SK-N-SH (cell line): ENCODE data around the gene PON3. TPM values are rescaled to one million over a fixed set of nuclear protein-coding genes. Genes with fewer than 3 reads are reported as not detected.

Experiments used
- CTCF ChIA-PET: fragments of 300-600, 350-600 bp; formaldehyde crosslinking; extraction: SDS; loops from one replicate; lab custom pipeline; 2021; lab: Yijun Ruan, JAX
- POLR2A ChIA-PET: fragments of 350-600 bp; sonication (Branson Sonifier 250); formaldehyde crosslinking; extraction: SDS; loops from one replicate; lab custom pipeline; 2020; ENCODE audit warnings: antibody characterized with exemption, inconsistent platforms; lab: Yijun Ruan, JAX
- DNase-seq: peaks from one replicate; pipeline ENCODE4 v3.0.0; 2012
- H2AFZ ChIP-seq: fragments of 200-600 bp; sonication (generic); 2 replicates; pipeline ENCODE4 v1.8.1; 2016; ENCODE audit warnings: antibody characterized with exemption, mild to moderate bottlenecking, low read depth
- H3F3A ChIP-seq: fragments of 200-600 bp; sonication (generic); replicated peaks from 2 replicates; pipeline ENCODE3; 2016; ENCODE audit warnings: antibody characterized with exemption, mild to moderate bottlenecking; ENCODE audit not compliant: insufficient read depth
- H3K27ac ChIP-seq, 2 experiments: fragments of 200-500 bp in 1 of 2; fragments of 200-600 bp in 1 of 2; sonication (Bioruptor generic) in 1 of 2; sonication (generic), shearing (Covaris generic) in 1 of 2; 2 replicates each; pipeline versions ENCODE4 v1.5.1 to v1.6.1; 2014 to 2016; ENCODE audit warnings: low read depth in 2 of 2, inconsistent platforms in 1 of 2, low read length in 1 of 2, mild to moderate bottlenecking in 1 of 2, mixed read lengths in 1 of 2
- H3K27me3 ChIP-seq: fragments of 200-600 bp; sonication (generic), shearing (Covaris generic); 2 replicates; pipeline ENCODE4 v1.6.1; 2016; ENCODE audit warnings: mixed run types; ENCODE audit not compliant: insufficient read depth
- H3K36me3 ChIP-seq, 2 experiments: fragments of 200-500 bp in 1 of 2; fragments of 200-600 bp in 1 of 2; sonication (Bioruptor generic) in 1 of 2; sonication (generic) in 1 of 2; replicated peaks in 1 of 2; 2 replicates each; pipeline versions ENCODE3 to v1.5.1; 2014 to 2016; ENCODE audit warnings: low read length in 1 of 2, mild to moderate bottlenecking in 1 of 2; ENCODE audit not compliant: insufficient read depth in 2 of 2, control insufficient read depth in 1 of 2
- H3K4me1 ChIP-seq, 2 experiments: fragments of 200-500 bp in 1 of 2; fragments of 200-600 bp in 1 of 2; sonication (Bioruptor generic) in 1 of 2; sonication (generic), shearing (Covaris generic) in 1 of 2; 2 replicates each; pipeline versions ENCODE4 v1.5.1 to v1.6.1; 2014 to 2016; ENCODE audit warnings: low read depth in 1 of 2, low read length in 1 of 2, mixed run types in 1 of 2; ENCODE audit not compliant: insufficient read depth in 2 of 2, control insufficient read depth in 1 of 2
- H3K4me2 ChIP-seq: fragments of 200-600 bp; sonication (generic), shearing (Covaris generic); 2 replicates; pipeline ENCODE4 v1.6.1; 2017; ENCODE audit warnings: mixed run types
- H3K4me3 ChIP-seq, 2 experiments: fragments of 200-500 bp in 1 of 2; fragments of 200-600 bp in 1 of 2; sonication (Bioruptor generic) in 1 of 2; sonication (generic), shearing (Covaris generic) in 1 of 2; 2 replicates each; pipeline versions ENCODE4 v1.5.1 to v1.8.1; 2014 to 2016; ENCODE audit warnings: low read depth in 2 of 2, inconsistent platforms in 1 of 2, low read length in 1 of 2, mild to moderate bottlenecking in 1 of 2, mixed read lengths in 1 of 2, moderate library complexity in 1 of 2
- H3K79me2 ChIP-seq: fragments of 200-600 bp; sonication (generic); 2 replicates; pipeline ENCODE4 v1.8.1; 2017; ENCODE audit warnings: mild to moderate bottlenecking; ENCODE audit not compliant: insufficient read depth
- H3K9ac ChIP-seq: fragments of 200-600 bp; sonication (generic); 2 replicates; pipeline ENCODE4 v1.6.1; 2017; ENCODE audit warnings: mixed run types
- H3K9me2 ChIP-seq: fragments of 200-600 bp; sonication (generic); 2 replicates; pipeline ENCODE4 v1.6.1; 2017; ENCODE audit warnings: mixed run types
- H3K9me3 ChIP-seq: fragments of 200-600 bp; sonication (generic); 2 replicates; pipeline ENCODE4 v1.6.1; 2017; ENCODE audit warnings: mixed run types, mild to moderate bottlenecking, moderate library complexity
- H4K20me1 ChIP-seq: fragments of 200-600 bp; sonication (generic); 2 replicates; pipeline ENCODE4 v1.6.1; 2017; ENCODE audit warnings: mild to moderate bottlenecking, mixed run types; ENCODE audit not compliant: insufficient read depth
- CHD2 ChIP-seq: fragments of 150-350 bp; IDR thresholded peaks from 2 replicates; pipeline ENCODE4 v1.6.1; 2018; ENCODE audit warnings: low read length; ENCODE audit not compliant: partially characterized antibody
- ELF1 ChIP-seq: IDR thresholded peaks from 2 replicates; pipeline ENCODE4 v1.4.0; 2012
- EZH2phosphoT487 ChIP-seq: fragments of 200-600 bp; sonication (generic); IDR thresholded peaks from 2 replicates; pipeline ENCODE4 v1.6.1; 2017; ENCODE audit warnings: low read depth, mixed run types, mild to moderate bottlenecking, antibody characterized with exemption, moderate library complexity, borderline replicate concordance
- FOSL2 ChIP-seq: IDR thresholded peaks from 2 replicates; pipeline ENCODE4 v1.4.0; 2012; ENCODE audit warnings: low read depth, mild to moderate bottlenecking, moderate library complexity, borderline replicate concordance
- FOXJ3 ChIP-seq: sonication (generic); formaldehyde crosslinking; IDR thresholded peaks from 2 replicates; pipeline ENCODE4 v1.5.1; 2020; ENCODE audit warnings: mild to moderate bottlenecking, missing genetic modification reagents
- GATA2 ChIP-seq: sonication (generic); formaldehyde crosslinking; IDR thresholded peaks from 2 replicates; pipeline ENCODE4 v1.5.0; 2020; ENCODE audit warnings: mild to moderate bottlenecking, missing genetic modification reagents
- MXI1 ChIP-seq: IDR thresholded peaks from 2 replicates; pipeline ENCODE4 v1.6.1; 2012; ENCODE audit warnings: mild to moderate bottlenecking, low read depth, low read length, improper control_type of control experiment
- RXRA ChIP-seq: IDR thresholded peaks from 2 replicates; pipeline ENCODE4 v1.4.0; 2012; ENCODE audit warnings: low read depth, mild to moderate bottlenecking, borderline replicate concordance
- SMC3 ChIP-seq: IDR thresholded peaks from 2 replicates; pipeline ENCODE4 v1.6.1; 2012; ENCODE audit warnings: low read depth, low read length, improper control_type of control experiment
- TAF1 ChIP-seq: IDR thresholded peaks from 2 replicates; pipeline ENCODE4 v1.6.1; 2012; ENCODE audit warnings: low read depth, mild to moderate bottlenecking, low read length, moderate library complexity, borderline replicate concordance
- YY1 ChIP-seq: IDR thresholded peaks from 2 replicates; pipeline ENCODE4 v1.4.0; 2012; ENCODE audit warnings: low read depth, mild to moderate bottlenecking
- WGBS: methylation state at CpG from one replicate; pipeline ENCODE4 v1.1.6; 2017; ENCODE audit warnings: low lambda C conversion rate; 5-methylcytosine and 5-hydroxymethylcytosine counted together
- polyA plus RNA-seq, 3 experiments: library from polyadenylated mRNA; depleted of rRNA; stranded (reverse); fragments of >200 nt; gene quantifications; 2 replicates each; pipeline ENCODE4 v1.2.3, GENCODE V29; 2012
- TF ChIP-seq, protein P1 (sequence below): fragments of 150-350 bp; IDR thresholded peaks from 2 replicates; pipeline ENCODE4 v1.6.1; 2017; ENCODE audit warnings: antibody characterized with exemption, low read length, low read depth, borderline replicate concordance
- TF ChIP-seq, protein P2 (sequence below): IDR thresholded peaks from 2 replicates; pipeline ENCODE4 v1.4.0; 2012; ENCODE audit warnings: low read depth, borderline replicate concordance
- TF ChIP-seq, protein P3 (sequence below): IDR thresholded peaks from 2 replicates; pipeline ENCODE4 v1.4.0; 2012; ENCODE audit warnings: low read depth, borderline replicate concordance
- TF ChIP-seq, protein P4 (sequence below): fragments of 150-350 bp; IDR thresholded peaks from 2 replicates; pipeline ENCODE4 v1.6.1; 2016; ENCODE audit warnings: mild to moderate bottlenecking, low read depth, low read length

The PON3 gene
- polyA plus RNA-seq, 1 of the 3 experiments (the other 2 are of a cell fraction) = not detected

DNA sequence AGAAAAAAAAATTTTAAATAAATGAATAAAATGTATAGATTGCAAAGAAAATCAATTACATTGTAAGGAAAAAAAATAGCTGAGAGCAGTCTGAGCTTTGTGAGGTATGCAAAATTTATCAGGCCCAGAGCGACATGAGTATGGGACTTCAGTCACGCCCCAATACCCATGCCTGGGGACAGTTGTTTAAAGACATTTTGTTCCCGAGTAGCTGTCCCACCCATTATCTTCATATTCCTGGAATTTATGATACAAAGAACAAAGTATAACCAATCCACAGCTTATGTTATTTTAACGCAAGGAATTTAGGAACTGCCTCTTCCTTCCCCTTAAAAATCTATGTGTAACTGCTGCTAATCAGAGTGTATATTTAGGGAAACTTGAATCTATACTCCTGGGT, 40.2 kb upstream of the PON3 start:
- H3K9ac ChIP-seq = no peak overlapping the region
- H3K9me3 ChIP-seq = no peaks in the 10 kb centered on the region
- no peak overlapping the region for H3K27ac ChIP-seq
- no peaks in the 10 kb centered on the region for H3F3A ChIP-seq
- H3K27me3 ChIP-seq = no peaks in the 10 kb centered on the region
- peaks cover 0 to 6% of the 10 kb centered on the region in 2 experiments; a peak in 1 of 4 replicates for H3K4me1 ChIP-seq
- no peak overlapping the region for H2AFZ ChIP-seq
- H3K4me3 ChIP-seq = no peak overlapping the region
- H4K20me1 ChIP-seq = no peaks in the 10 kb centered on the region
- DNase-seq = no peak
- TF ChIP-seq EZH2phosphoT487 = no peak
- TF ChIP-seq, protein P1, sequence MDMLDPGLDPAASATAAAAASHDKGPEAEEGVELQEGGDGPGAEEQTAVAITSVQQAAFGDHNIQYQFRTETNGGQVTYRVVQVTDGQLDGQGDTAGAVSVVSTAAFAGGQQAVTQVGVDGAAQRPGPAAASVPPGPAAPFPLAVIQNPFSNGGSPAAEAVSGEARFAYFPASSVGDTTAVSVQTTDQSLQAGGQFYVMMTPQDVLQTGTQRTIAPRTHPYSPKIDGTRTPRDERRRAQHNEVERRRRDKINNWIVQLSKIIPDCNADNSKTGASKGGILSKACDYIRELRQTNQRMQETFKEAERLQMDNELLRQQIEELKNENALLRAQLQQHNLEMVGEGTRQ = no peak
- no peak for TF ChIP-seq ELF1
- TF ChIP-seq YY1 = no peak
- TF ChIP-seq, protein P2, sequence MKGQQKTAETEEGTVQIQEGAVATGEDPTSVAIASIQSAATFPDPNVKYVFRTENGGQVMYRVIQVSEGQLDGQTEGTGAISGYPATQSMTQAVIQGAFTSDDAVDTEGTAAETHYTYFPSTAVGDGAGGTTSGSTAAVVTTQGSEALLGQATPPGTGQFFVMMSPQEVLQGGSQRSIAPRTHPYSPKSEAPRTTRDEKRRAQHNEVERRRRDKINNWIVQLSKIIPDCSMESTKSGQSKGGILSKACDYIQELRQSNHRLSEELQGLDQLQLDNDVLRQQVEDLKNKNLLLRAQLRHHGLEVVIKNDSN = no peak
- TF ChIP-seq RXRA = no peak
- TF ChIP-seq SMC3 = no peak
- TF ChIP-seq, protein P3, sequence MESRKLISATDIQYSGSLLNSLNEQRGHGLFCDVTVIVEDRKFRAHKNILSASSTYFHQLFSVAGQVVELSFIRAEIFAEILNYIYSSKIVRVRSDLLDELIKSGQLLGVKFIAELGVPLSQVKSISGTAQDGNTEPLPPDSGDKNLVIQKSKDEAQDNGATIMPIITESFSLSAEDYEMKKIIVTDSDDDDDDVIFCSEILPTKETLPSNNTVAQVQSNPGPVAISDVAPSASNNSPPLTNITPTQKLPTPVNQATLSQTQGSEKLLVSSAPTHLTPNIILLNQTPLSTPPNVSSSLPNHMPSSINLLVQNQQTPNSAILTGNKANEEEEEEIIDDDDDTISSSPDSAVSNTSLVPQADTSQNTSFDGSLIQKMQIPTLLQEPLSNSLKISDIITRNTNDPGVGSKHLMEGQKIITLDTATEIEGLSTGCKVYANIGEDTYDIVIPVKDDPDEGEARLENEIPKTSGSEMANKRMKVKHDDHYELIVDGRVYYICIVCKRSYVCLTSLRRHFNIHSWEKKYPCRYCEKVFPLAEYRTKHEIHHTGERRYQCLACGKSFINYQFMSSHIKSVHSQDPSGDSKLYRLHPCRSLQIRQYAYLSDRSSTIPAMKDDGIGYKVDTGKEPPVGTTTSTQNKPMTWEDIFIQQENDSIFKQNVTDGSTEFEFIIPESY = no peak
- no peak for TF ChIP-seq GATA2 (CRISPR knock-in tag)
- no peak for TF ChIP-seq MXI1
- TF ChIP-seq, all 33 proteins: peak for 0
- no peak overlapping the region for H3K4me2 ChIP-seq
- WGBS = 70% methylated on average over 4 of the region's 4 CpGs
- ChIA-PET POLR2A (no interaction called here), CTCF (interaction anchor here (0.8 to 1.4 kb wide), 3 partner anchors 10 to 75 kb away, joined by 3 to 5 read pairs (median 3); no protein-coding TSS in a partner anchor)
- peaks cover 0 to 6% of the 10 kb centered on the region in 2 experiments for H3K36me3 ChIP-seq
- H3K79me2 ChIP-seq = peaks cover 32% of the 10 kb centered on the region
- H3K9me2 ChIP-seq = no peaks in the 10 kb centered on the region

DNA sequence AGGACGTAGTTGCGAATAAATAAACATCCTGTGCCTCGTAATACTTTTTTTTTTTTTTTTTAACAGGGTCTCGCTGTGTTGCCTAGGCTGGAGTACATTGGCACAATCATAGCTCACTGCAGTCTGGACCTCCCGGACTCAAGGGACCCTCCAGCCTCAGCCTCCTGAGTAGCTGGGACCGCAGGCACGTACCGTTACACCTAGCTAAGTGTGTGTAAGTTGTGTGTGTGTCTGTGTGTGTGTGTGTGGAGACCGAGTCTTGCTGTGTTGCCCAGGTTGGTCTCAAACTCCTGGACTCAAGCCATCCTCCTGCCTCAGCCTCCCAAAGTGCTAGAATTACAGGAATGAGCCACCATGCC, 39.2 kb upstream of the PON3 start:
- peaks cover 0 to 6% of the 10 kb centered on the region in 2 experiments for H3K36me3 ChIP-seq
- peak overlapping the region; percentile 70 to 72; a peak in 3 of 4 replicates for H3K4me3 ChIP-seq
- CTCF ChIA-PET = interaction anchor here (0.6 to 1.9 kb wide), 6 partner anchors 15 to 986 kb away, joined by 3 to 12 read pairs (median 3); no protein-coding TSS in a partner anchor
- H3K27me3 ChIP-seq = no peaks in the 10 kb centered on the region
- H3K4me1 ChIP-seq = peaks cover 0 to 6% of the 10 kb centered on the region in 2 experiments; a peak in 1 of 4 replicates
- H2AFZ ChIP-seq = peak overlapping the region; percentile 99
- no peaks in the 10 kb centered on the region for H4K20me1 ChIP-seq
- 64% methylated on average over 9 of the region's 9 CpGs for WGBS
- H3K4me2 ChIP-seq = peak overlapping the region; percentile 76
- peak overlapping the region; percentile 86 for H3K9ac ChIP-seq
- H3K9me2 ChIP-seq = no peaks in the 10 kb centered on the region
- POLR2A ChIA-PET = interaction anchor here (0.7 to 1.3 kb wide), 3 partner anchors 9 to 125 kb away, joined by 3 read pairs; no protein-coding TSS in a partner anchor
- H3K9me3 ChIP-seq = no peaks in the 10 kb centered on the region
- DNase-seq = no peak
- peaks cover 33% of the 10 kb centered on the region for H3K79me2 ChIP-seq
- H3K27ac ChIP-seq = peak overlapping the region; percentile 64 to 83; a peak in 3 of 4 replicates
- no peaks in the 10 kb centered on the region for H3F3A ChIP-seq
- TF ChIP-seq SMC3 (no peak), TAF1 (no peak), FOSL2 (no peak), CHD2 (no peak), ELF1 (no peak), FOXJ3 (CRISPR knock-in tag) (no peak)
- TF ChIP-seq, protein P4, sequence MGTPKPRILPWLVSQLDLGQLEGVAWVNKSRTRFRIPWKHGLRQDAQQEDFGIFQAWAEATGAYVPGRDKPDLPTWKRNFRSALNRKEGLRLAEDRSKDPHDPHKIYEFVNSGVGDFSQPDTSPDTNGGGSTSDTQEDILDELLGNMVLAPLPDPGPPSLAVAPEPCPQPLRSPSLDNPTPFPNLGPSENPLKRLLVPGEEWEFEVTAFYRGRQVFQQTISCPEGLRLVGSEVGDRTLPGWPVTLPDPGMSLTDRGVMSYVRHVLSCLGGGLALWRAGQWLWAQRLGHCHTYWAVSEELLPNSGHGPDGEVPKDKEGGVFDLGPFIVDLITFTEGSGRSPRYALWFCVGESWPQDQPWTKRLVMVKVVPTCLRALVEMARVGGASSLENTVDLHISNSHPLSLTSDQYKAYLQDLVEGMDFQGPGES = no peak
